IPS DF 6.9 (cell line): ENCODE results near the gene TRA2B.

Experiments used
- DNase-seq: peaks from one replicate; pipeline ENCODE4 v3.0.0-alpha.2; 2013; ENCODE audit warnings: low read depth, low spot score
- H3K27ac ChIP-seq: one replicate; pipeline ENCODE4 v1.5.1; 2013; ENCODE audit warnings: low read length, control low read depth
- H3K27me3 ChIP-seq: 2 replicates; pipeline ENCODE4 v1.6.1; 2013; ENCODE audit warnings: mild to moderate bottlenecking, low read length; ENCODE audit not compliant: control insufficient read depth, insufficient read depth
- H3K36me3 ChIP-seq: 2 replicates; pipeline ENCODE4 v1.6.1; 2013; ENCODE audit warnings: low read length; ENCODE audit not compliant: control insufficient read depth, insufficient read depth
- H3K4me1 ChIP-seq: 2 replicates; pipeline ENCODE4 v1.6.1; 2013; ENCODE audit warnings: low read length; ENCODE audit not compliant: control insufficient read depth, insufficient read depth
- H3K4me3 ChIP-seq: 2 replicates; pipeline ENCODE4 v1.5.1; 2013; ENCODE audit warnings: mild to moderate bottlenecking, low read length
- H3K9me3 ChIP-seq: 2 replicates; pipeline ENCODE4 v1.6.1; 2013; ENCODE audit warnings: low read length, inconsistent platforms; ENCODE audit not compliant: control insufficient read depth, insufficient read depth
- WGBS: extraction: QIAGEN DNeasy Blood & Tissue Kit; methylation state at CpG from one replicate; pipeline ENCODE4 v1.1.7; 2013; ENCODE audit warnings: mixed read lengths, missing lambda C conversion rate; ENCODE audit not compliant: insufficient read length, insufficient coverage; 5-methylcytosine and 5-hydroxymethylcytosine counted together

The TRA2B gene

GRCh38 chr3:185928496-185928895 is 9.3 kb downstream of the TRA2B start:
- H3K27ac ChIP-seq: no peak overlapping the region
- H3K4me1 ChIP-seq: peaks cover 3% of the 10 kb centered on the region; the same call in 1 of the 2 replicates
- WGBS: no CpG with 5 or more reads among the region's 1 CpG
- peaks cover 18% of the 10 kb centered on the region; the same call in 1 of the 2 replicates for H3K36me3 ChIP-seq
- no peaks in the 10 kb centered on the region for H3K27me3 ChIP-seq
- no peak for DNase-seq
- H3K9me3 ChIP-seq: no peaks in the 10 kb centered on the region
- H3K4me3 ChIP-seq: no peak overlapping the region

DNA sequence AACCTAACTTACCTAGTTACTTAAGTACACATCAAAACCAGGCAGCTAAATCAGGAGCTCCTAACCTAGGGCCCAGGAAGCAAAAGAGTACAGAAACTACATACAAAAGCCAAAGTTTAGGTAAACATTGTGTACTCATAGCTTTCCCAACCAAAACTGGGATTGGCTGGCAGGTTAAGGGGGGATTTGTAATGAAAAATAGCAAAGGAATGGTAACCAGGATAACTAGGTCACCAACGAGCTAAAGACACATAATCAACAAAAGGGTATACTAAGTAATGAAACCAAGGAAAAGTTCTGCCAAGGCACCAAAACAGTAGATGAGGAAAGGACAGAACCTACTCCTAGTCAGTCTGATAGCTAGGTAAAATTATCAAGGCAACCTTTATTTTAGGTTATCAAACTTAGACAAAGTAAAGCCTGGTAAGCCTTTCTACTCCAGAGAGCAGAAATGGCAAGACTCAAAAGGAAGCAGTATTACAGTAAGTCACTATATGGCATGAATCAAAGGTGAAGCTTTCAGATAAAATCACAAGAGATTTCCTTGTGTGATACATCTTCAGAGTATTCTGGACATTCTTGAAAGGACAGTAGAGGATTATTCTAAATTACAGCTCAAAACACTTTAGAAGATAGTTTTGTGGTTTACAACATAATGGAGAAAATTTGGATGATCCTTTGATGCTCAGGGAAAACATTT is 10.2 kb downstream of the TRA2B start:
- H3K27ac ChIP-seq: no peak overlapping the region
- DNase-seq: no peak
- H3K4me3 ChIP-seq: no peak overlapping the region
- peaks cover 26% of the 10 kb centered on the region; the same call in 1 of the 2 replicates for H3K36me3 ChIP-seq
- no CpG with 5 or more reads among the region's 1 CpG for WGBS
- peaks cover 3% of the 10 kb centered on the region; the same call in 1 of the 2 replicates for H3K4me1 ChIP-seq
- H3K9me3 ChIP-seq: no peaks in the 10 kb centered on the region
- no peaks in the 10 kb centered on the region for H3K27me3 ChIP-seq

- DNase-seq: no peak
- Histone ChIP-seq H3K27ac (no peak overlapping the region), H3K36me3 (peaks cover 36% of the 10 kb centered on the region; the same call in 1 of the 2 replicates), H3K4me1 (peaks cover 3% of the 10 kb centered on the region; the same call in 1 of the 2 replicates), H3K9me3 (no peaks in the 10 kb centered on the region), H3K27me3 (no peaks in the 10 kb centered on the region), H3K4me3 (no peak overlapping the region)
- WGBS: no CpG with 5 or more reads among the region's 9 CpGs
Measured at GRCh38 chr3:185926445-185926844, 11.4 kb downstream of the TRA2B start.

GRCh38 chr3:185925353-185925752 is 12.5 kb downstream of the TRA2B start:
- no peak overlapping the region for H3K27ac ChIP-seq
- no peaks in the 10 kb centered on the region for H3K27me3 ChIP-seq
- WGBS: no CpG with 5 or more reads among the region's 14 CpGs
- peaks cover 1% of the 10 kb centered on the region; the same call in 1 of the 2 replicates for H3K4me1 ChIP-seq
- H3K9me3 ChIP-seq: no peaks in the 10 kb centered on the region
- H3K36me3 ChIP-seq: peaks cover 40% of the 10 kb centered on the region; the same call in 1 of the 2 replicates
- no peak overlapping the region for H3K4me3 ChIP-seq
- no peak for DNase-seq

- H3K27me3 ChIP-seq: no peaks in the 10 kb centered on the region
- no peak overlapping the region for H3K4me3 ChIP-seq
- peaks cover 43% of the 10 kb centered on the region; the same call in 1 of the 2 replicates for H3K36me3 ChIP-seq
- WGBS: no CpG with 5 or more reads among the region's 7 CpGs
- H3K27ac ChIP-seq: no peak overlapping the region
- no peaks in the 10 kb centered on the region for H3K9me3 ChIP-seq
- peaks cover 1% of the 10 kb centered on the region; the same call in 1 of the 2 replicates for H3K4me1 ChIP-seq
- DNase-seq: no peak
Measured at GRCh38 chr3:185924375-185924774, 13.4 kb downstream of the TRA2B start.

- no CpG with 5 or more reads among the region's 4 CpGs for WGBS
- H3K9me3 ChIP-seq: no peaks in the 10 kb centered on the region
Measured at GRCh38 chr3:185920184-185920583, 17.6 kb downstream of the TRA2B start.

DNA sequence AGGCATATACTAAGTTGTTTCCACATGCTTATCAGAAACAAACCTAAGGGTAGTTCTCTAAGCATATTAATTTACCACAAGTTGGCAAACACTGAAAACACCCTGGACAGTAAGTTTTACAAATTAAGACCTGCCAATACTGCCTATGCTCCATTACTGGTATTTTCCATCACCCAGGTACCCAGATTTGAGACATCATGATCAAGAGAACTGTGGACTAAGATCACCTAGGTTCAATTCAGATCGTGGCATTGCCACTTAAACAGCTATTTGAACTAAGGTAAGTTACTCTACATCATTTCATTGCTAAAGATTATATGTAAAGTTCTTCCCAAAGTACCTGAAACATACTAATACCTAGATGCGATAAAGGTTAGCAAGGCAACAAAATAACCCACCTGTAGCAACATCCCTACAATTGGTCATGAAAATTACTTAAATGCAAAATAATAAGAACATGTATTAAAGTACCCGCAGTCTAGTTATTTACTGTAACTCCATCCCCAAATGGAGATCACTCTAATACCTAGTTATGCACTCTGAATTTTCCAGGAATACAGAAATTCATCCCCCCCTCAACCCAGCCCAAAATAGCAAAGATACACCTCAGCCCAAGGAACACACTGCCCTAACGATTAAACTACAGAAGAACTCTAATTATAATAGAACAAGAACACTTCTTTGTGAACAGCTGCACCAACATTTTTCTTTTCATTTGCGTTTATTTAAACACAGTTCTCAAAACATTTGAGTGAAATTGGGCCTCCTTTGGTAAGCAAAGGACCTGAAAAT is 21.6 kb downstream of the TRA2B start:
- H3K36me3 ChIP-seq: peaks cover 16% of the 10 kb centered on the region; the same call in 1 of the 2 replicates
- H3K4me1 ChIP-seq: no peaks in the 10 kb centered on the region
- no peaks in the 10 kb centered on the region for H3K27me3 ChIP-seq
- no peaks in the 10 kb centered on the region for H3K9me3 ChIP-seq
- WGBS: no CpG with 5 or more reads among the region's 5 CpGs
- no peak overlapping the region for H3K27ac ChIP-seq
- DNase-seq: no peak
- H3K4me3 ChIP-seq: no peak overlapping the region

More at GRCh38 chr3:185920184-185920583, 17.6 kb downstream of the TRA2B start:
- no peak overlapping the region for H3K27ac ChIP-seq
- no peak for DNase-seq
- no peak overlapping the region for H3K4me3 ChIP-seq
- no peaks in the 10 kb centered on the region for H3K4me1 ChIP-seq
- H3K27me3 ChIP-seq: no peaks in the 10 kb centered on the region
- peaks cover 41% of the 10 kb centered on the region; the same call in 1 of the 2 replicates for H3K36me3 ChIP-seq

DNA sequence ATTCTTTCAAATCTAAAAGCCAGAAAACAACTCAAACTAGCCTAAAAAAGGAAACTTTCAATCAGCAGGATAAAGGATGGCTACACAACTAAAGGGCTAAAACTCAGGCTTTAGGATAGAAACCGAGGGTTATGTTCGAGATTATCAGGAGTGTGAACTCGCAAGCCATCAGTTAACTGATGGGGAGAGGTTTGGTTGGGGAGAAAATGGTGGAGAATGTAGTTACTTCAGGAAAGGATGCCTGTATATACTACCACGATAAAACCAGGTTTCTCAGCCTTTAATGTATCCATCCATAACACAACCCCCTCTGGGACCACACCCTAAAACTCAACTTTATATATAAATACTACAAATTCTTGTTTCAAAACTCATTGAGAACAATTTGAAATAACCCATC is 22.2 kb downstream of the TRA2B start:
- no peaks in the 10 kb centered on the region for H3K27me3 ChIP-seq
- peaks cover 13% of the 10 kb centered on the region; the same call in 1 of the 2 replicates for H3K36me3 ChIP-seq
- no peak overlapping the region for H3K27ac ChIP-seq
- H3K9me3 ChIP-seq: no peaks in the 10 kb centered on the region
- no peak for DNase-seq
- WGBS: 100% methylated on average over 2 of the region's 4 CpGs
- no peak overlapping the region for H3K4me3 ChIP-seq
- no peaks in the 10 kb centered on the region for H3K4me1 ChIP-seq

GRCh38 chr3:185914911-185915629 is 22.7 kb downstream of the TRA2B start:
- WGBS: no CpG with 5 or more reads among the region's 6 CpGs
- H3K27ac ChIP-seq: no peak overlapping the region
- H3K27me3 ChIP-seq: no peaks in the 10 kb centered on the region
- H3K36me3 ChIP-seq: peaks cover 8% of the 10 kb centered on the region; the same call in 1 of the 2 replicates
- H3K4me3 ChIP-seq: no peak overlapping the region
- no peak for DNase-seq
- H3K4me1 ChIP-seq: no peaks in the 10 kb centered on the region
- H3K9me3 ChIP-seq: no peaks in the 10 kb centered on the region
